ENCODE results near the gene PIEZO1.

DNA sequence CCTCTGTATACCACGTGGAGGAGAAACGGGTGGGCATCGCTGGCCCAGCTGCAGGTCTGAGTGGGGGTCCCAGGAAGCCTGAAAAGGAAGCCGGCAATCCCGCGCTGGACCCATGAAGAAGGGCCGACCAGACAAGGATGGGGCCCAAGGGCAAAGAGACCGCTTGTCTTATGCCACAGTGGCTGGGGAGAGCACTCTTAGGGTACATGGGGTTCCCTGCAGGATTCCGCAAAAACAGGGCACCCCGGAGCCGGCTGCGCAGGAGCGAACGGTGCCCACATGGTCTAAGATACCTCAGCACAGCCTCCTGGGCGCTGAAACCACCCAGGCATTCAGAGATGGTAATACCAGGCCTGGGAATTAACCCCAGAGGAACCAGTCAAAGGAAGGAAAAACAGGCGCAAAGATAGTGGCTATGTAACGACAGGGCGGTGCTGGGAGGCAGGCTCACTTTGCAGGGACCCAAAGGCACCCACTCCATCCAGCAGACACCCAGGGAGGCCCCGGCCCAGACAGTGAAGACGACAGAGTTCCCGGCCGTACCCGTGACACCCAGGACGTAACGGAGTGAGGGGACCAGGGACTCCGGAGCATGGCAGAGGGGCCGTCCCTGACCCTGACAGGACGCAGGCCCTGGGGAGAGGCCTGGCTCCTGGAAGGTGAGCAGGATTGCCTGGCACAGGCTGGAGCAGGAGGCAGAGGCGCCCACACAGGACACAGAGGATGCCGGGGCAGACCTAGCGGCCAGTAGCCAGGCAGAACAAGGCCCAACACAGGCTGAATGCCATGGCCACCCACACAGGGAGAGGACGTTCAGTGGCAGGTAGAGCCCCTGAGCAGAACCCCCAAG is 10.3 kb downstream of the PIEZO1 start:
- TF ChIP-seq, protein P1, sequence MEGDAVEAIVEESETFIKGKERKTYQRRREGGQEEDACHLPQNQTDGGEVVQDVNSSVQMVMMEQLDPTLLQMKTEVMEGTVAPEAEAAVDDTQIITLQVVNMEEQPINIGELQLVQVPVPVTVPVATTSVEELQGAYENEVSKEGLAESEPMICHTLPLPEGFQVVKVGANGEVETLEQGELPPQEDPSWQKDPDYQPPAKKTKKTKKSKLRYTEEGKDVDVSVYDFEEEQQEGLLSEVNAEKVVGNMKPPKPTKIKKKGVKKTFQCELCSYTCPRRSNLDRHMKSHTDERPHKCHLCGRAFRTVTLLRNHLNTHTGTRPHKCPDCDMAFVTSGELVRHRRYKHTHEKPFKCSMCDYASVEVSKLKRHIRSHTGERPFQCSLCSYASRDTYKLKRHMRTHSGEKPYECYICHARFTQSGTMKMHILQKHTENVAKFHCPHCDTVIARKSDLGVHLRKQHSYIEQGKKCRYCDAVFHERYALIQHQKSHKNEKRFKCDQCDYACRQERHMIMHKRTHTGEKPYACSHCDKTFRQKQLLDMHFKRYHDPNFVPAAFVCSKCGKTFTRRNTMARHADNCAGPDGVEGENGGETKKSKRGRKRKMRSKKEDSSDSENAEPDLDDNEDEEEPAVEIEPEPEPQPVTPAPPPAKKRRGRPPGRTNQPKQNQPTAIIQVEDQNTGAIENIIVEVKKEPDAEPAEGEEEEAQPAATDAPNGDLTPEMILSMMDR (IDR thresholded peaks at IDR 0.05) = no peak
- no peak for TF ChIP-seq ZFX (IDR thresholded peaks at IDR 0.05; ENCODE audit: borderline replicate concordance)

Measured in 22Rv1 (cell line).